Activated naive CD4-positive, alpha-beta T cell treated with anti-CD3 and anti-CD28 coated beads for 36 hours (primary cell): ENCODE measurements around the gene RXFP1. TPM values are rescaled to one million over a fixed set of nuclear protein-coding genes. Genes with fewer than 3 reads are reported as not detected.

ENCODE experiments used
- CTCF ChIA-PET: fragments of 350-600 bp; sonication (Branson Sonifier 250); formaldehyde crosslinking; loops from one replicate; lab custom pipeline; 2021; ENCODE audit warnings: antibody characterized with exemption; lab: Charles Lee
- DNase-seq: peaks from one replicate; pipeline ENCODE4 v3.0.0-alpha.2; 2020
- H3K27ac Mint-ChIP-seq: one replicate; pipeline ENCODE4 v1.8.0; 2021; ENCODE audit warnings: mild to moderate bottlenecking, mixed read lengths
- H3K27me3 Mint-ChIP-seq: one replicate; pipeline ENCODE4 v1.8.0; 2021; ENCODE audit warnings: low read depth, mixed read lengths
- H3K36me3 Mint-ChIP-seq: one replicate; pipeline ENCODE4 v1.8.0; 2021; ENCODE audit warnings: low read depth, mixed read lengths
- H3K4me1 Mint-ChIP-seq: one replicate; pipeline ENCODE4 v1.8.0; 2021; ENCODE audit warnings: low read depth, mixed read lengths
- H3K4me3 Mint-ChIP-seq: one replicate; pipeline ENCODE4 v1.8.0; 2021; ENCODE audit warnings: mild to moderate bottlenecking, moderate library complexity, mixed read lengths
- H3K9me3 Mint-ChIP-seq: one replicate; pipeline ENCODE4 v1.8.0; 2021; ENCODE audit warnings: mixed read lengths
- intact Hi-C: fragments of 100-400 bp; cut with micrococcal nuclease; formaldehyde crosslinking; loops from one replicate; pipeline ENCODE4 v1.15.1; 2023
- total RNA-seq, 2 experiments: library from RNA; stranded (reverse); gene quantifications; one replicate each; pipeline ENCODE4 v1.2.3, GENCODE V29; 2021

Gene RXFP1
- total RNA-seq, 2 experiments from 2014 or later, result not detected

GRCh38 chr4:158530381-158530780, 8.7 kb downstream of the RXFP1 start:
- no peak overlapping the region for H3K4me3 Mint-ChIP-seq
- intact Hi-C loops, result no loop called here
- no peaks in the 10 kb centered on the region for H3K36me3 Mint-ChIP-seq

GRCh38 chr4:158530898-158531297, 9.2 kb downstream of the RXFP1 start:
- H3K27me3 Mint-ChIP-seq, result peaks cover 2% of the 10 kb centered on the region
- H3K4me3 Mint-ChIP-seq, result no peak overlapping the region
- no peaks in the 10 kb centered on the region for H3K9me3 Mint-ChIP-seq
- CTCF ChIA-PET, result no interaction called here
- H3K36me3 Mint-ChIP-seq, result no peaks in the 10 kb centered on the region
- H3K27ac Mint-ChIP-seq, result no peak overlapping the region
- intact Hi-C loops, result no loop called here
- H3K4me1 Mint-ChIP-seq, result no peaks in the 10 kb centered on the region
- DNase-seq, result no peak

More at GRCh38 chr4:158530381-158530780, 8.7 kb downstream of the RXFP1 start:
- no peaks in the 10 kb centered on the region for H3K4me1 Mint-ChIP-seq
- CTCF ChIA-PET, result no interaction called here
- H3K27me3 Mint-ChIP-seq, result peaks cover 2% of the 10 kb centered on the region
- DNase-seq, result no peak
- H3K9me3 Mint-ChIP-seq, result no peaks in the 10 kb centered on the region
- H3K27ac Mint-ChIP-seq, result no peak overlapping the region

GRCh38 chr4:158532556-158533231, 11.0 kb downstream of the RXFP1 start:
- H3K27ac Mint-ChIP-seq, result no peak overlapping the region
- no peaks in the 10 kb centered on the region for H3K9me3 Mint-ChIP-seq
- H3K4me3 Mint-ChIP-seq, result no peak overlapping the region
- CTCF ChIA-PET, result interaction anchor here (0.6 kb wide), 1 partner anchor 954 kb away, joined by 3 read pairs; no protein-coding TSS in a partner anchor
- intact Hi-C loops, result no loop called here
- H3K27me3 Mint-ChIP-seq, result no peaks in the 10 kb centered on the region
- no peak for DNase-seq
- no peaks in the 10 kb centered on the region for H3K36me3 Mint-ChIP-seq
- H3K4me1 Mint-ChIP-seq, result no peaks in the 10 kb centered on the region

GRCh38 chr4:158534727-158535126, 13.0 kb downstream of the RXFP1 start:
- H3K27ac Mint-ChIP-seq, result no peak overlapping the region
- H3K4me1 Mint-ChIP-seq, result no peaks in the 10 kb centered on the region
- no peaks in the 10 kb centered on the region for H3K9me3 Mint-ChIP-seq
- DNase-seq, result no peak
- intact Hi-C loops, result loop anchor here (2.0 kb wide), 1 partner anchor 138 kb away; the partner anchor contains the start of gene ETFDH
- no peaks in the 10 kb centered on the region for H3K27me3 Mint-ChIP-seq
- no peak overlapping the region for H3K4me3 Mint-ChIP-seq
- H3K36me3 Mint-ChIP-seq, result no peaks in the 10 kb centered on the region
- CTCF ChIA-PET, result no interaction called here

- Mint-ChIP-seq H3K36me3 (no peaks in the 10 kb centered on the region), H3K4me3 (no peak overlapping the region), H3K27me3 (no peaks in the 10 kb centered on the region), H3K27ac (no peak overlapping the region), H3K4me1 (no peaks in the 10 kb centered on the region), H3K9me3 (no peaks in the 10 kb centered on the region)
- CTCF ChIA-PET, result no interaction called here
- intact Hi-C loops, result loop anchor here (2.0 kb wide), 1 partner anchor 138 kb away; the partner anchor contains the start of gene ETFDH
- DNase-seq, result peak; percentile 35
Measured at GRCh38 chr4:158535130-158535614, 13.5 kb downstream of the RXFP1 start.

- H3K4me3 Mint-ChIP-seq, result no peak overlapping the region
- no peak for DNase-seq
- H3K4me1 Mint-ChIP-seq, result no peaks in the 10 kb centered on the region
- CTCF ChIA-PET, result interaction anchor here (0.8 kb wide), 1 partner anchor 23 kb away, joined by 3 read pairs; no protein-coding TSS in a partner anchor
- intact Hi-C loops, result no loop called here
- no peaks in the 10 kb centered on the region for H3K27me3 Mint-ChIP-seq
- no peaks in the 10 kb centered on the region for H3K36me3 Mint-ChIP-seq
- H3K9me3 Mint-ChIP-seq, result no peaks in the 10 kb centered on the region
- H3K27ac Mint-ChIP-seq, result no peak overlapping the region
Measured at GRCh38 chr4:158536833-158537232, 15.2 kb downstream of the RXFP1 start.

- CTCF ChIA-PET, result no interaction called here
- Mint-ChIP-seq H3K4me3 (no peak overlapping the region), H3K4me1 (peaks cover 6% of the 10 kb centered on the region), H3K9me3 (no peaks in the 10 kb centered on the region), H3K27me3 (no peaks in the 10 kb centered on the region), H3K36me3 (no peaks in the 10 kb centered on the region), H3K27ac (no peak overlapping the region)
- intact Hi-C loops, result no loop called here
- no peak for DNase-seq
Measured at GRCh38 chr4:158538176-158538575, 16.5 kb downstream of the RXFP1 start.

- Mint-ChIP-seq H3K36me3 (no peaks in the 10 kb centered on the region), H3K9me3 (no peaks in the 10 kb centered on the region), H3K4me3 (no peak overlapping the region), H3K27me3 (no peaks in the 10 kb centered on the region), H3K27ac (no peak overlapping the region), H3K4me1 (peaks cover 6% of the 10 kb centered on the region)
- DNase-seq, result no peak
- CTCF ChIA-PET, result no interaction called here
- intact Hi-C loops, result no loop called here
Measured at GRCh38 chr4:158538911-158539310, 17.2 kb downstream of the RXFP1 start.

GRCh38 chr4:158540125-158540907, 18.6 kb downstream of the RXFP1 start:
- H3K27ac Mint-ChIP-seq, result no peak overlapping the region

GRCh38 chr4:158541506-158541905, 19.8 kb downstream of the RXFP1 start:
- no peaks in the 10 kb centered on the region for H3K27me3 Mint-ChIP-seq
- H3K4me1 Mint-ChIP-seq, result peaks cover 6% of the 10 kb centered on the region
- intact Hi-C loops, result no loop called here
- no peaks in the 10 kb centered on the region for H3K9me3 Mint-ChIP-seq
- DNase-seq, result no peak
- H3K27ac Mint-ChIP-seq, result no peak overlapping the region
- no peak overlapping the region for H3K4me3 Mint-ChIP-seq
- H3K36me3 Mint-ChIP-seq, result no peaks in the 10 kb centered on the region
- CTCF ChIA-PET, result no interaction called here

More at GRCh38 chr4:158540125-158540907, 18.6 kb downstream of the RXFP1 start:
- Mint-ChIP-seq H3K36me3 (no peaks in the 10 kb centered on the region), H3K9me3 (no peaks in the 10 kb centered on the region), H3K4me1 (peaks cover 6% of the 10 kb centered on the region), H3K4me3 (no peak overlapping the region), H3K27me3 (no peaks in the 10 kb centered on the region)
- no peak for DNase-seq
- intact Hi-C loops, result no loop called here
- CTCF ChIA-PET, result no interaction called here

- DNase-seq, result no peak
- no peaks in the 10 kb centered on the region for H3K9me3 Mint-ChIP-seq
- intact Hi-C loops, result no loop called here
- no peak overlapping the region for H3K4me3 Mint-ChIP-seq
- CTCF ChIA-PET, result no interaction called here
- peaks cover 6% of the 10 kb centered on the region for H3K4me1 Mint-ChIP-seq
- no peaks in the 10 kb centered on the region for H3K27me3 Mint-ChIP-seq
- no peaks in the 10 kb centered on the region for H3K36me3 Mint-ChIP-seq
- no peak overlapping the region for H3K27ac Mint-ChIP-seq
Measured at GRCh38 chr4:158543191-158543590, 21.5 kb downstream of the RXFP1 start.

GRCh38 chr4:158544141-158544540, 22.5 kb downstream of the RXFP1 start:
- Mint-ChIP-seq H3K4me1 (peaks cover 6% of the 10 kb centered on the region), H3K4me3 (no peak overlapping the region), H3K9me3 (no peaks in the 10 kb centered on the region), H3K36me3 (no peaks in the 10 kb centered on the region), H3K27ac (no peak overlapping the region), H3K27me3 (no peaks in the 10 kb centered on the region)
- intact Hi-C loops, result no loop called here
- CTCF ChIA-PET, result no interaction called here
- DNase-seq, result no peak
